DMS153 treated with DMSO at 0.1 percent for 48 hours (cell line): Measurements from ENCODE around the gene NLGN1.
A peak's percentile ranks its signal among the peaks of the same experiment; 100 is the strongest.
"Not testable (repeated sequence)": the region's sequence is repeated elsewhere in the genome, so short reads cannot be mapped to it uniquely, and the experiment has no call there.

Experiments used
- DNase-seq: peaks from one replicate; lab custom pipeline; 2025; ENCODE audit not compliant: unreplicated experiment; lab: John Stamatoyannopoulos, UW

The NLGN1 gene

DNA sequence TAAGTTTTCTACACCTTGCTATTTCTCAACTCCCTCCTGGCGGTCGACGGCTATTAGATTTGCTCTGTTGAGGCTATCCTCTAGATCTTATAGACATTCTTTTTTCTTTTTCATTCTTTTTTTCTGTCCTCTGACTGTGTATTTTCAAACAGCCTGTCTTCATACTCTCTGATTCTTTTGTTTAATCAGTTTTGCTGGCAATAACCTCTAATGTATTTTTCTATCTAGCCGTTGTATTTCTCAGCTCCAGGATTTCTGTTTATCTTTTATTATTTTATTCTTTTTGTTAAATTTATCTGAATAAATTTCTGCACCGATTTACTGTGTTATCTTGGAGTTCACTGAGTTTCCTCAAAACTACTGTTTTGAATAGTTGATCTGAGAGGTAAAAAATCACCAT, 31.5 kb downstream of the NLGN1 start:
- DNase-seq, result no peak

DNA sequence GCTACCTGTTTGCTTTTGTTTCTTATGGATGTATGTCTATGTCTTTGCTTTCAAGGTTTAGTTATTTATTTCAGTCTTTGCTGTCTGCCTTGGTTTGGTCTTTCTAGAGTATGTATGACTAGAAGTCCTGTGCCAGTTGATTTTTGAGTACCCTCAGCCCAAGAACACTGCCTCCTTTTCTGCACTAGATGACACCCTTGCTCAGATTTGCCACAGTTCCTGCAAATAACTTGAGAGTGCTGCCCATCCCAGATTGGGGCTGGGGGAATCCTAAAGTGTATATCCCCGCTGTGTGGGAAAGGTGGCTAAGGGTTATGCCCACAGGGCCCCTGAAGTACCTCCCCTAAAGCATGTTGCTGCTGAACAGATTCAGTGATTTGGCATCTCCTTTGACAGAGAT, 32.0 kb downstream of the NLGN1 start:
- no peak for DNase-seq

- no peak for DNase-seq
These were observed 33.0 kb downstream of the NLGN1 start for GRCh38 chr3:173430576-173430975.

GRCh38 chr3:173439004-173439403, 41.5 kb downstream of the NLGN1 start:
- no peak for DNase-seq

DNA sequence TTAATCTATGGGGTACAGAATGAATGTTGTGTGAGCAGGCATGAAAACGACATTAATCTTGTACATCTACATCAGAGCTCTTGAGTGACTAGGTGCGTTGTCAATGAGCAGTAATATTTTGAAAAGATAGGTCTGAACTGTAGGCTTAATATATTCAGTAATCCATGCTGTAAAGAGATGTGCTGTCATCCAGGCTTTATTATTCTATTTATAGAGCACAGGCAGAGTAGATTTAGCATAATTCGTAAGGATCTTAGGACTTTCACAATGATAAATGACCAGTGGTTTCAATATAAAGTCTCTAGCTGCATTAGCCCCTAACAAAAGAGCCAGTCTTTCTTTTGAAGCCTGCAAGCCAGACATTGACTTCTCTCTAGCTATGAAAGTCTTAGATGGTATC, 43.0 kb downstream of the NLGN1 start:
- DNase-seq, result no peak

DNA sequence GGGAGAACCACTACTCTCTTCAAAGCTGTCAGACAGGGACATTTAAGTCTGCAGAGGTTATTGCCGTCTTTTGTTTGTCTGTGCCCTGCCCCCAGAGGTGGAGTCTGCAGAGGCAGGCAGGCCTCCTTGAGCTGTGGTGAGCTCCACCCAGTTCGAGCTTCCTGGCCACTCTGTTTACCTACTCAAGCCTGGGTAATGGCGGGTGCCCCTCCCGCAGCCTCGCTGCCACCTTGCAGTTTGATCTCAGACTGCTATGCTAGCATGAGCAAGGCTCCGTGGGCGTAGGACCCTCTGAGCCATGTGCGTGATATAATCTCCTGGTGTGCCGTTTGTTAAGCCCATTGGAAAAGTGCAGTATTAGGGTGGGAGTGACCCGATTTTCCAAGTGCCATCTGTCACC, 54.0 kb downstream of the NLGN1 start:
- not testable (repeated sequence) for DNase-seq

GRCh38 chr3:173463250-173463649, 65.7 kb downstream of the NLGN1 start:
- no peak for DNase-seq

GRCh38 chr3:173465112-173465511, 67.6 kb downstream of the NLGN1 start:
- DNase-seq, result no peak

DNA sequence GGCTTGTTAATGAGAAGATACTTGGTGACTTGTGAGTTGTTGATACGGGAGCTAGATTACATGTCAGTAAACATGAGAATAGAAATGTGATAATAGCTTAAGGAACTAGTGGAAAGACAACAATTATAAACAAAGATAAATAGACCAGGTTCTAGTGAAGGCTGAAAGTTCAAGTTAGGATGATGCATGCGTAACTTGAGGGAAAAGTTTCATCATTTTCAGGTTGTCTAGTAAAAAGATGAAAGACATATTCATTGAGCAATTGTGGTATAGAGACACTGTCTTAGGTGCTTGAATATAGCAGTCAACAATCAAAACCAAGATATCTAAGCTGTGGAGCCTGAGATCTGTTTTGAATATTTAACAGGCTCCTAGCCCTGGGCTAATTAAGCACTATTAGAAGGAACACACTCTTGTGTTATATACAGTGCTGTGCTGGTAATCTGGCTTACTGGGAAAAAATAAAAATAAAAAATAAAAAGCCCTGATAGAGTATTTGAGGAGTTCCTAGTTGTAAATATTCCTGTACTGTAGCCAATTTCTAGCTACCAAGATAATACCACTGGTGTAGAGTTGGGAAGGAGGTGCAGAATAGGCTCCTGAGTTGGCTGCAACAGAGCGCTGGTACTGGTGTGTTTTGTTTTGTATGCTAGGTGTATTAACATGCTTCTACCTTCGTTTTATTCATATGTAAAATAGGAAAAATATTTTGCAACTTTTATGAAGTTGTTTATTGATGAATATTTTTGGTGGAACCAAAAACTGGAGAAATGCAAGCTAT, 68.5 kb downstream of the NLGN1 start:
- no peak for DNase-seq

- no peak for DNase-seq
These were observed 70.0 kb downstream of the NLGN1 start for GRCh38 chr3:173467501-173467900.

GRCh38 chr3:173473237-173473636, 75.7 kb downstream of the NLGN1 start:
- DNase-seq, result no peak

DNA sequence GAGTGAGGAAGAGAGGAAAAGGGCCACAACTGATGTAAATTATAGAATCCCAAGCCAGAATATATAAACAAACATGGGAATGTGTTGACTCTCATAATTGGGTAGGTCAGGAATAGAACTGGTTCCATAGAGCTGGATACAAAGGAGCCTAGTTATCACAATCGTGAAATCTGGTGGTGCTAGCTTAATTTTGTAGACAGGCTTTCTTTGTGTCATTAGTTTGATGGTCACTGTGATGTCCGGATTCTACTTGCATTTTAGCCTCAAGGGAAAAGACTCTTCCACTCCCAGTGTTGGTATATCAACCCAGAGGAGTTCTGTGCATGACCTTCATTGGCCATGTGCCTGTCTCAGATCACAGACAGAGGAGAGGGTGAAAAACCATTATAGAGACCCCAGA, 81.8 kb downstream of the NLGN1 start:
- no peak for DNase-seq

DNA sequence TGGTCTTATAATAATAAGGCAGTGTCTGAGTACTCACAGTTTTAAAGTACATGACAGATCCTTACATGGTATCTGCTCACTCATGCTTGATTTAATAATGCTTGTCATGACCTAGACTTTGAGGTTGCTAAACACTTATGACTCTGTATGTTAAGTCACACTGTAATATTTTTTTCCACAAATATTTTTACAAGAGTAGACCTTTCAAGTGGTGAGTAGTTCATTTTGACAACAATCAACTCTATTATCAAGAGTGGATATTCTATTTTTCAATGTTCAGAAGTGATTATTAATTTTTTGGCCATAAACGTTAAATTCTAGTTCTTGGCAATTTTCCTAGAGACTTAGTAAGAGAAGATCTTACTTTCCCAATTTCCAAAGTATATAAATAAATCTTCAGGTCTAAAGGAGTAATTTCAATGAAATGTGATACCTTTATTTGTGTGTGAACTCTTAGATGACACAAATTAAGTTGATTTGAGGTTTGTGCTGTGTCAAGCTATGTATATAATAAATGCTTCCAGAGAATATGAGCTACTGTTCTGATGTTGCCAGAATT, 104.5 kb downstream of the NLGN1 start:
- no peak for DNase-seq

DNA sequence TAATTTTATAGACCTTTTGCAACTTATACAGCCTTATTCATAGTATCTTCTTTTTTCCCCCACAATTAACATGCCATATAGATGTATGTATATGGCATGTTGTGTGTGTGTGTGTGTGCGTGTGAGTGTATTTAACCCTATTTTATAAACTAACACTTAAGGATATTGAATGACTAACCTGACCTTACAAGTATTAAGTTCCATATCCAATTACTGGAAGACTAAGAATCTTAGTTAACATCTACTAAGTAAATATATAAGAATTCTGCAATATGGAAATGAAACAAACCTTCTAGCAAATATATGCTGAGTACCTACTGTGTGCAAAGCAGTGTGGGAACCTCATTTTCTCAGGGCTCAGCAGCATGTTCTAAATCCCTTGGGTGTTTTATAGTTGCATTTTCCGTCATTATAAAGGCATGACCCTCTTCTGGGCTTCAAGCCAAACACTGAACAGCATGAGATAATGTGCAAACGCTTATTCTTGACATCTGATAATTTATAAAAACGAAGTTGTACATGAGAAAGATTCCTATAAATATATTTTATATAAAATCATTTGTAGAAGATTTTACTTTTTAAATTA, 105.5 kb downstream of the NLGN1 start:
- peak; percentile 34 for DNase-seq

- no peak for DNase-seq
These were observed 113.0 kb downstream of the NLGN1 start for GRCh38 chr3:173510565-173510964.

GRCh38 chr3:173513123-173513522, 115.6 kb downstream of the NLGN1 start:
- DNase-seq, result no peak

GRCh38 chr3:173529062-173529711, 131.6 kb downstream of the NLGN1 start:
- DNase-seq, result no peak

GRCh38 chr3:173531602-173532001, 134.1 kb downstream of the NLGN1 start:
- no peak for DNase-seq

GRCh38 chr3:173538410-173538809, 140.9 kb downstream of the NLGN1 start:
- DNase-seq, result no peak

- DNase-seq, result not testable (repeated sequence)
These were observed 148.0 kb downstream of the NLGN1 start for GRCh38 chr3:173545590-173545989.

GRCh38 chr3:173547070-173547469, 149.5 kb downstream of the NLGN1 start:
- no peak for DNase-seq

- DNase-seq, result no peak
These were observed 150.7 kb downstream of the NLGN1 start for GRCh38 chr3:173548261-173548660.
